ENCODE data around the gene CD2BP2. TPM values are rescaled to one million over a fixed set of nuclear protein-coding genes. Genes with fewer than 3 reads are reported as not detected.
A peak's percentile ranks its signal among the peaks of the same experiment; 100 is the strongest.

Gene CD2BP2
- total and polyA plus RNA-seq, 9 of the 15 experiments (the other 6 are each of a cell fraction or from before 2014, with no cell fraction given): 3.9 to 51.1 (median 32.8) TPM

- no peak for TF ChIP-seq ZKSCAN8 (CRISPR knock-in tag; IDR thresholded peaks at IDR 0.05)
- TF ChIP-seq RBM25 (IDR thresholded peaks at IDR 0.05; ENCODE audit: low read depth, low read length, severe bottlenecking): no peak
- no peak for TF ChIP-seq PPARD (CRISPR knock-in tag; IDR thresholded peaks at IDR 0.05)
- TF ChIP-seq U2AF1 (optimal IDR thresholded peaks at IDR 0.05; ENCODE audit: low read depth, low read length): no peak
- TF ChIP-seq FOXJ2 (tag; IDR thresholded peaks at IDR 0.05): no peak
- TF ChIP-seq MTA3 (IDR thresholded peaks at IDR 0.05; ENCODE audit: borderline replicate concordance): no peak
- TF ChIP-seq ZNF165 (CRISPR knock-in tag; IDR thresholded peaks at IDR 0.05; ENCODE audit: borderline replicate concordance): no peak
- no peak for TF ChIP-seq SRSF1 (IDR thresholded peaks at IDR 0.05; ENCODE audit: low read depth, low read length)
- peak; percentile 84 for TF ChIP-seq ZNF740 (CRISPR knock-in tag; IDR thresholded peaks at IDR 0.05)
- TF ChIP-seq ZNF740 (tag; IDR thresholded peaks at IDR 0.05): no peak
- no peak for TF ChIP-seq TCF7 (IDR thresholded peaks at IDR 0.05; ENCODE audit: borderline replicate concordance)
- TF ChIP-seq PYGO2 (tag; IDR thresholded peaks at IDR 0.05): no peak
- TF ChIP-seq KLF13 (tag; IDR thresholded peaks at IDR 0.05; ENCODE audit: borderline replicate concordance, low read depth): no peak
- no peak for TF ChIP-seq POLR2A (conservative IDR thresholded peaks at IDR 0.05)
- TF ChIP-seq KDM5B (IDR thresholded peaks at IDR 0.05; ENCODE audit: insufficient replicate concordance, low read depth, low read length): peak; percentile 9
- TF ChIP-seq TCF7L2 (IDR thresholded peaks at IDR 0.05; ENCODE audit: low read depth, low read length): no peak
- TF ChIP-seq KLF16 (IDR thresholded peaks at IDR 0.05): no peak
- TF ChIP-seq MBD2 (IDR thresholded peaks at IDR 0.05; ENCODE audit: borderline replicate concordance, low read depth): peak; percentile 33; the same call in 1 of the 2 replicates
- TF ChIP-seq E2F4 (CRISPR knock-in tag; IDR thresholded peaks at IDR 0.05; ENCODE audit: low read depth): no peak
- 0 out of 2 replicates have a peak, but pooled peaks have one; percentile 72 for TF ChIP-seq ERF (CRISPR knock-in tag; IDR thresholded peaks at IDR 0.05)
- TF ChIP-seq MCM5 (IDR thresholded peaks at IDR 0.05; ENCODE audit: low read depth): no peak
- no peak for TF ChIP-seq ZNF24 (IDR thresholded peaks at IDR 0.05)
- no peak for TF ChIP-seq FOXK2 (conservative IDR thresholded peaks at IDR 0.05 in 1 of 2, IDR thresholded peaks at IDR 0.05 in 1 of 2; ENCODE audit: low read depth in 2 of 2)
- 0 out of 2 replicates have a peak, but pooled peaks have one; percentile 1 for TF ChIP-seq CREM (IDR thresholded peaks at IDR 0.05; ENCODE audit: low read depth)
- TF ChIP-seq, protein P1, sequence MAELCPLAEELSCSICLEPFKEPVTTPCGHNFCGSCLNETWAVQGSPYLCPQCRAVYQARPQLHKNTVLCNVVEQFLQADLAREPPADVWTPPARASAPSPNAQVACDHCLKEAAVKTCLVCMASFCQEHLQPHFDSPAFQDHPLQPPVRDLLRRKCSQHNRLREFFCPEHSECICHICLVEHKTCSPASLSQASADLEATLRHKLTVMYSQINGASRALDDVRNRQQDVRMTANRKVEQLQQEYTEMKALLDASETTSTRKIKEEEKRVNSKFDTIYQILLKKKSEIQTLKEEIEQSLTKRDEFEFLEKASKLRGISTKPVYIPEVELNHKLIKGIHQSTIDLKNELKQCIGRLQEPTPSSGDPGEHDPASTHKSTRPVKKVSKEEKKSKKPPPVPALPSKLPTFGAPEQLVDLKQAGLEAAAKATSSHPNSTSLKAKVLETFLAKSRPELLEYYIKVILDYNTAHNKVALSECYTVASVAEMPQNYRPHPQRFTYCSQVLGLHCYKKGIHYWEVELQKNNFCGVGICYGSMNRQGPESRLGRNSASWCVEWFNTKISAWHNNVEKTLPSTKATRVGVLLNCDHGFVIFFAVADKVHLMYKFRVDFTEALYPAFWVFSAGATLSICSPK (IDR thresholded peaks at IDR 0.05; ENCODE audit: borderline replicate concordance): no peak
- no peak for TF ChIP-seq GTF2F1 (IDR thresholded peaks at IDR 0.05; ENCODE audit: low read depth, low read length)
- no peak for TF ChIP-seq TOE1 (IDR thresholded peaks at IDR 0.05; ENCODE audit: borderline replicate concordance)
- TF ChIP-seq TOE1 (CRISPR knock-in tag; IDR thresholded peaks at IDR 0.05; ENCODE audit: borderline replicate concordance, low read depth): no peak
Measured at GRCh38 chr16:30379158-30379783, 24.2 kb upstream of the CD2BP2 start (continued).
